GM12878 (cell line): Measurements from ENCODE around the gene MRPL39. TPM values are rescaled to one million over a fixed set of nuclear protein-coding genes. Genes with fewer than 3 reads are reported as not detected.

Source experiments
- ATF2 ChIP-seq: IDR thresholded peaks from 2 replicates; pipeline ENCODE4 v1.6.1; 2012; ENCODE audit warnings: low read length, inconsistent platforms
- BHLHE40 ChIP-seq, 2 experiments: fragments of 450-650 bp in 1 of 2; IDR thresholded peaks; 2 replicates each; pipeline ENCODE4 v1.6.1; 2011 to 2017; ENCODE audit warnings: low read depth in 2 of 2, borderline replicate concordance in 1 of 2, improper control_type of control experiment in 1 of 2, low read length in 1 of 2, mild to moderate bottlenecking in 1 of 2
- BMI1 ChIP-seq: fragments of 450-650 bp; IDR thresholded peaks from 2 replicates; pipeline ENCODE4 v1.6.1; 2016; ENCODE audit warnings: mild to moderate bottlenecking, moderate library complexity, borderline replicate concordance
- CBFB ChIP-seq: IDR thresholded peaks from 2 replicates; pipeline ENCODE4 v1.6.1; 2016; ENCODE audit warnings: antibody characterized with exemption, low read depth
- CEBPB ChIP-seq, 2 experiments: fragments of 150-350 bp in 1 of 2; IDR thresholded peaks; 2 replicates each; pipeline ENCODE4 v1.6.1; 2012 to 2014; ENCODE audit warnings: low read depth in 2 of 2, low read length in 2 of 2, borderline replicate concordance in 1 of 2, inconsistent platforms in 1 of 2
- CREB1 ChIP-seq: IDR thresholded peaks from 2 replicates; pipeline ENCODE4 v1.6.1; 2012; ENCODE audit warnings: low read depth, mild to moderate bottlenecking, inconsistent platforms
- CREM ChIP-seq: IDR thresholded peaks from 2 replicates; pipeline ENCODE4 v1.6.1; 2014; ENCODE audit warnings: antibody characterized with exemption, low read depth
- CUX1 ChIP-seq: IDR thresholded peaks from 2 replicates; pipeline ENCODE4 v1.6.1; 2012; ENCODE audit warnings: improper control_type of control experiment, low read depth, low read length; ENCODE audit not compliant: insufficient replicate concordance
- EED ChIP-seq: sonication (generic); IDR thresholded peaks from 2 replicates; pipeline ENCODE4 v1.6.1; 2016; ENCODE audit warnings: antibody characterized with exemption, low read depth
- FOS ChIP-seq: IDR thresholded peaks from 3 replicates; pipeline ENCODE4 v1.6.1; 2011; ENCODE audit warnings: borderline replicate concordance; ENCODE audit not compliant: insufficient read length; ENCODE audit errors: extremely low read depth
- HCFC1 ChIP-seq: fragments of 150-350 bp; IDR thresholded peaks from 2 replicates; pipeline ENCODE4 v1.6.1; 2014; ENCODE audit warnings: low read length
- IKZF1 ChIP-seq: fragments of 450-650 bp; conservative IDR thresholded peaks from 2 replicates; pipeline ENCODE4 v1.6.1; 2017; ENCODE audit warnings: antibody characterized with exemption, mild to moderate bottlenecking
- IKZF2 ChIP-seq, 2 experiments: fragments of 450-650 bp; IDR thresholded peaks; 2 replicates each; pipeline ENCODE4 v1.6.1; 2017; ENCODE audit warnings: mild to moderate bottlenecking in 2 of 2, moderate library complexity in 2 of 2
- JUND ChIP-seq: IDR thresholded peaks from 2 replicates; pipeline ENCODE4 v1.6.1; 2012; ENCODE audit warnings: low read depth, mild to moderate bottlenecking, low read length, improper control_type of control experiment, moderate library complexity
- MAX ChIP-seq: IDR thresholded peaks from 2 replicates; pipeline ENCODE4 v1.6.1; 2012; ENCODE audit warnings: low read depth, low read length, improper control_type of control experiment
- MXI1 ChIP-seq: fragments of 150-350 bp; IDR thresholded peaks from 2 replicates; pipeline ENCODE4 v1.6.1; 2011; ENCODE audit warnings: low read depth, mild to moderate bottlenecking, inconsistent platforms, low read length, improper control_type of control experiment
- POLR2A ChIP-seq: IDR thresholded peaks from 2 replicates; pipeline ENCODE4 v1.6.1; 2011; ENCODE audit warnings: low read depth, mild to moderate bottlenecking, low read length
- POU2F2 ChIP-seq: IDR thresholded peaks from 3 replicates; pipeline ENCODE4 v1.6.1; 2011; ENCODE audit warnings: low read depth, mild to moderate bottlenecking, low read length, borderline replicate concordance
- RBBP5 ChIP-seq: fragments of 200-600 bp; sonication (generic); conservative IDR thresholded peaks from 2 replicates; pipeline ENCODE4 v1.6.1; 2016
- RCOR1 ChIP-seq: conservative IDR thresholded peaks from 2 replicates; pipeline ENCODE4 v1.6.1; 2012; ENCODE audit warnings: low read depth, low read length, improper control_type of control experiment
- RFX5 ChIP-seq: IDR thresholded peaks from 2 replicates; pipeline ENCODE4 v1.6.1; 2011; ENCODE audit warnings: low read depth, low read length, improper control_type of control experiment
- SRF ChIP-seq, 2 experiments: IDR thresholded peaks; 2 replicates each; pipeline ENCODE4 v1.6.1; 2011; ENCODE audit warnings: low read depth in 2 of 2, low read length in 2 of 2, mild to moderate bottlenecking in 1 of 2, moderate library complexity in 1 of 2
- TARDBP ChIP-seq: IDR thresholded peaks from 2 replicates; pipeline ENCODE4 v1.6.1; 2016; ENCODE audit warnings: borderline replicate concordance
- ZNF384 ChIP-seq: IDR thresholded peaks from 2 replicates; pipeline ENCODE4 v1.6.1; 2012; ENCODE audit warnings: low read depth, mild to moderate bottlenecking, low read length, improper control_type of control experiment, borderline replicate concordance
- polyA plus RNA-seq, 11 experiments: library from polyadenylated mRNA; depleted of rRNA in 4 of 11; unstranded in 6 of 11; stranded (reverse) in 5 of 11; fragments of >200 nt; fragmentation: Nextera tagmentation in 4 of 11; fragmentation: Illumina TruSeq in 1 of 11; extraction: Ambion mirVana in 4 of 11; extraction: Trizol in 1 of 11; gene quantifications; 1 replicate in 1 of 11; 2 replicates in 10 of 11; pipeline versions ENCODE4 v1.2.1 to v1.2.3, GENCODE V29; 2011 to 2016; ENCODE audit warnings: inconsistent platforms in 2 of 11, missing spikeins in 2 of 11, low read depth in 1 of 11
- total RNA-seq, 4 experiments: library from RNA; depleted of rRNA in 3 of 4; stranded (reverse); fragments of >200 nt in 3 of 4; fragmentation: Illumina TruSeq in 1 of 4; extraction: Trizol in 1 of 4; gene quantifications; 2 replicates each; pipeline versions ENCODE4 v1.2.1 to v1.2.3, GENCODE V29; 2013 to 2021

The MRPL39 gene
- total and polyA plus RNA-seq, 10 of the 15 experiments (the other 5 are each of a cell fraction or from before 2014, with no cell fraction given): 68.8 to 292 (median 120) TPM

- TF ChIP-seq CUX1: no peak
- TF ChIP-seq ZNF384: peak; percentile 28; the same call in 1 of the 2 replicates
- no peak for TF ChIP-seq ATF2
- no peak for TF ChIP-seq RCOR1
- TF ChIP-seq RBBP5: no peak
- peak; percentile 84 for TF ChIP-seq CBFB
- TF ChIP-seq IKZF2 (IDR thresholded peaks at IDR 0.05): no peak
- no peak for TF ChIP-seq IKZF1
- TF ChIP-seq CREB1: no peak
- TF ChIP-seq CREM: peak; percentile 58
- TF ChIP-seq MAX: no peak
- TF ChIP-seq EED: peak; percentile 77
- TF ChIP-seq SRF (IDR thresholded peaks at IDR 0.05; ENCODE audit: low read depth in 2 of 2, low read length in 2 of 2): no peak
- no peak for TF ChIP-seq CEBPB (IDR thresholded peaks at IDR 0.05; ENCODE audit: borderline replicate concordance in 1 of 2, low read depth in 2 of 2, low read length in 2 of 2)
- TF ChIP-seq BMI1: no peak
- TF ChIP-seq MXI1: peak; percentile 7; the same call in 1 of the 2 replicates
- 0 out of 3 replicates have a peak, but pooled peaks have one; percentile 43 for TF ChIP-seq POU2F2
- TF ChIP-seq RFX5: no peak
- no peak for TF ChIP-seq BHLHE40 (IDR thresholded peaks at IDR 0.05; ENCODE audit: borderline replicate concordance in 1 of 2, low read depth in 2 of 2, low read length in 1 of 2)
- TF ChIP-seq JUND: no peak
- no peak for TF ChIP-seq TARDBP
- TF ChIP-seq FOS: no peak
- peak; percentile 80 for TF ChIP-seq POLR2A
- no peak for TF ChIP-seq HCFC1
Measured at GRCh38 chr21:25573409-25574206, 33.7 kb downstream of the MRPL39 start (continued).
